HCT116 (cell line): ENCODE measurements around the gene BCL2L2. TPM values are rescaled to one million over a fixed set of nuclear protein-coding genes. Genes with fewer than 3 reads are reported as not detected.

Experiments
- ATAC-seq: fragments of 200-7000 bp; cut with Tn5 transposase; 2 replicates; pipeline ENCODE4 v1.9.1; 2020; ENCODE audit warnings: mild to moderate bottlenecking, moderate library complexity
- BruUV-seq: library from RNA; stranded (reverse); fragments of 400-500 nt; replicated peaks from 2 replicates; lab custom pipeline; 2021; lab: Mats Ljungman, UMichigan
- CTCF ChIA-PET: fragments of 300-600 bp; sonication (Branson Sonifier 250); formaldehyde crosslinking; loops from one replicate; lab custom pipeline; 2021; ENCODE audit warnings: antibody characterized with exemption; lab: Charles Lee
- POLR2A ChIA-PET: fragments of 300-600, 350-600 bp; sonication (Branson Sonifier 250); formaldehyde crosslinking; loops from one replicate; lab custom pipeline; 2021; ENCODE audit warnings: antibody characterized with exemption; lab: Charles Lee
- RAD21 ChIA-PET, 2 experiments: fragments of 300-600 bp; sonication (Branson Sonifier 250); formaldehyde crosslinking; loops; one replicate each; lab custom pipeline; 2023; ENCODE audit warnings: low total read pairs in 2 of 2; ENCODE audit not compliant: uncharacterized antibody in 2 of 2, unreplicated experiment in 2 of 2, low non-redundant PET in 1 of 2; lab: Charles Lee
- DNase-seq: peaks from one replicate; pipeline ENCODE4 v3.0.0-alpha.2; 2010; ENCODE audit warnings: low read depth, low spot score
- H2AFZ ChIP-seq: fragments of 200-600 bp; shearing (Covaris generic), sonication (generic); 2 replicates; pipeline ENCODE4 v1.6.1; 2017; ENCODE audit warnings: low read depth, mixed run types, mixed read lengths, antibody characterized with exemption, low read length; ENCODE audit not compliant: poor library complexity, severe bottlenecking
- H3K27ac ChIP-seq: 2 replicates; pipeline ENCODE4 v1.5.1; 2012; ENCODE audit warnings: low read depth, low read length
- H3K27me3 ChIP-seq: fragments of 200-600 bp; sonication (generic); 2 replicates; pipeline ENCODE4 v1.6.1; 2016; ENCODE audit warnings: mixed run types, low read length, mixed read lengths; ENCODE audit not compliant: insufficient read depth
- H3K36me3 ChIP-seq, 2 experiments: fragments of 200-500 bp in 1 of 2; fragments of 200-600 bp in 1 of 2; sonication (Bioruptor generic) in 1 of 2; sonication (generic) in 1 of 2; 2 replicates each; pipeline versions ENCODE4 v1.5.1 to v1.6.1; 2014 to 2016; ENCODE audit warnings: low read length in 2 of 2, inconsistent platforms in 1 of 2, mixed read lengths in 1 of 2, mixed run types in 1 of 2; ENCODE audit not compliant: insufficient read depth in 2 of 2, control insufficient read depth in 1 of 2
- H3K4me1 ChIP-seq, 2 experiments: fragments of 200-600 bp in 1 of 2; sonication (generic) in 1 of 2; 2 replicates each; pipeline versions ENCODE4 v1.5.1 to v1.6.1; 2012 to 2017; ENCODE audit warnings: low read length in 2 of 2, inconsistent platforms in 1 of 2, mild to moderate bottlenecking in 1 of 2, mixed read lengths in 1 of 2, mixed run types in 1 of 2, moderate library complexity in 1 of 2; ENCODE audit not compliant: insufficient read depth in 2 of 2, control insufficient read depth in 1 of 2
- H3K4me2 ChIP-seq: fragments of 200-600 bp; sonication (generic); 2 replicates; pipeline ENCODE4 v1.6.1; 2017; ENCODE audit warnings: mixed run types, low read length, mixed read lengths
- H3K4me3 ChIP-seq, 2 experiments: fragments of 200-600 bp in 1 of 2; sonication (generic) in 1 of 2; replicated peaks in 1 of 2; 2 replicates each; pipeline ENCODE4 v1.5.1; 2011 to 2016; ENCODE audit warnings: low read length in 2 of 2, control low read depth in 1 of 2, low read depth in 1 of 2, mild to moderate bottlenecking in 1 of 2, mixed read lengths in 1 of 2, mixed run types in 1 of 2
- H3K79me2 ChIP-seq: fragments of 200-600 bp; sonication (generic); 2 replicates; pipeline ENCODE4 v1.6.1; 2017; ENCODE audit warnings: mild to moderate bottlenecking, mixed run types, low read length, moderate library complexity, mixed read lengths; ENCODE audit not compliant: insufficient read depth
- H3K9ac ChIP-seq: fragments of 200-600 bp; sonication (generic); 2 replicates; pipeline ENCODE4 v1.6.1; 2016; ENCODE audit warnings: low read length, mixed read lengths
- H3K9me2 ChIP-seq: fragments of 200-600 bp; sonication (generic), shearing (Covaris generic); 2 replicates; pipeline ENCODE4 v1.6.1; 2017; ENCODE audit warnings: mixed run types, mild to moderate bottlenecking, moderate library complexity; ENCODE audit not compliant: insufficient read depth
- H3K9me3 ChIP-seq, 2 experiments: fragments of 200-500 bp in 1 of 2; fragments of 200-600 bp in 1 of 2; sonication (Bioruptor generic) in 1 of 2; sonication (generic) in 1 of 2; 2 replicates each; pipeline ENCODE4 v1.6.1; 2014 to 2017; ENCODE audit warnings: low read length in 2 of 2, mixed read lengths in 2 of 2, inconsistent platforms in 1 of 2, low read depth in 1 of 2, mild to moderate bottlenecking in 1 of 2, mixed run types in 1 of 2, moderate library complexity in 1 of 2; ENCODE audit not compliant: control insufficient read depth in 1 of 2, insufficient read depth in 1 of 2
- H4K20me1 ChIP-seq: fragments of 200-600 bp; sonication (generic), shearing (Covaris generic); 2 replicates; pipeline ENCODE4 v1.6.1; 2017; ENCODE audit warnings: mixed run types, mild to moderate bottlenecking, moderate library complexity; ENCODE audit not compliant: insufficient read depth
- ATF3 ChIP-seq: IDR thresholded peaks from 2 replicates; pipeline ENCODE4 v1.6.1; 2012
- JUND ChIP-seq: IDR thresholded peaks from 2 replicates; pipeline ENCODE4 v1.6.1; 2012
- POLR2A ChIP-seq: IDR thresholded peaks from 2 replicates; pipeline ENCODE4 v1.7.0; 2011; ENCODE audit warnings: borderline replicate concordance; ENCODE audit not compliant: insufficient read depth, insufficient read length; ENCODE audit errors: extremely low read depth
- POLR2AphosphoS5 ChIP-seq: IDR thresholded peaks from 2 replicates; pipeline ENCODE4 v1.6.1; 2011; ENCODE audit warnings: mild to moderate bottlenecking, low read depth, low read length, moderate library complexity
- RAD21 ChIP-seq: IDR thresholded peaks from 2 replicates; pipeline ENCODE4 v1.6.1; 2012; ENCODE audit warnings: low read depth, mild to moderate bottlenecking
- SP1 ChIP-seq: IDR thresholded peaks from 2 replicates; pipeline ENCODE4 v1.6.1; 2012; ENCODE audit warnings: low read depth
- YY1 ChIP-seq: IDR thresholded peaks from 2 replicates; pipeline ENCODE4 v1.6.1; 2011; ENCODE audit warnings: low read length, low read depth, moderate library complexity, mild to moderate bottlenecking; ENCODE audit not compliant: insufficient replicate concordance; ENCODE audit errors: extremely low read depth
- ZBTB33 ChIP-seq: IDR thresholded peaks from 2 replicates; pipeline ENCODE4 v1.6.1; 2011; ENCODE audit warnings: mild to moderate bottlenecking, low read length, moderate library complexity; ENCODE audit not compliant: insufficient replicate concordance; ENCODE audit errors: extremely low read depth
- ZFX ChIP-seq: fragments of 450-650 bp; IDR thresholded peaks from 2 replicates; pipeline ENCODE4 v1.6.1; 2017
- intact Hi-C: fragments of 100-400 bp; cut with micrococcal nuclease; formaldehyde crosslinking; loops from 2 replicates; pipeline ENCODE4 v1.10.0; 2022
- total RNA-seq: library from RNA; stranded (reverse); gene quantifications from one replicate; pipeline ENCODE4 v1.2.1, GENCODE V29; 2021; ENCODE audit not compliant: unreplicated experiment
- TF ChIP-seq, protein P1 (sequence below): IDR thresholded peaks from 2 replicates; pipeline ENCODE4 v1.6.1; 2012; ENCODE audit warnings: low read depth

Gene BCL2L2
- total RNA-seq, 1 experiment from 2014 or later: 25.5 TPM

- Histone ChIP-seq H3K9me3 (no peaks in the 10 kb centered on the region), H3K79me2 (no peaks in the 10 kb centered on the region)
- RAD21 ChIA-PET: no interaction called here
- no peak for TF ChIP-seq ATF3
- TF ChIP-seq ZFX: no peak
- TF ChIP-seq YY1: no peak
- no peak for TF ChIP-seq POLR2A
- TF ChIP-seq SP1: no peak
- TF ChIP-seq, protein P1, sequence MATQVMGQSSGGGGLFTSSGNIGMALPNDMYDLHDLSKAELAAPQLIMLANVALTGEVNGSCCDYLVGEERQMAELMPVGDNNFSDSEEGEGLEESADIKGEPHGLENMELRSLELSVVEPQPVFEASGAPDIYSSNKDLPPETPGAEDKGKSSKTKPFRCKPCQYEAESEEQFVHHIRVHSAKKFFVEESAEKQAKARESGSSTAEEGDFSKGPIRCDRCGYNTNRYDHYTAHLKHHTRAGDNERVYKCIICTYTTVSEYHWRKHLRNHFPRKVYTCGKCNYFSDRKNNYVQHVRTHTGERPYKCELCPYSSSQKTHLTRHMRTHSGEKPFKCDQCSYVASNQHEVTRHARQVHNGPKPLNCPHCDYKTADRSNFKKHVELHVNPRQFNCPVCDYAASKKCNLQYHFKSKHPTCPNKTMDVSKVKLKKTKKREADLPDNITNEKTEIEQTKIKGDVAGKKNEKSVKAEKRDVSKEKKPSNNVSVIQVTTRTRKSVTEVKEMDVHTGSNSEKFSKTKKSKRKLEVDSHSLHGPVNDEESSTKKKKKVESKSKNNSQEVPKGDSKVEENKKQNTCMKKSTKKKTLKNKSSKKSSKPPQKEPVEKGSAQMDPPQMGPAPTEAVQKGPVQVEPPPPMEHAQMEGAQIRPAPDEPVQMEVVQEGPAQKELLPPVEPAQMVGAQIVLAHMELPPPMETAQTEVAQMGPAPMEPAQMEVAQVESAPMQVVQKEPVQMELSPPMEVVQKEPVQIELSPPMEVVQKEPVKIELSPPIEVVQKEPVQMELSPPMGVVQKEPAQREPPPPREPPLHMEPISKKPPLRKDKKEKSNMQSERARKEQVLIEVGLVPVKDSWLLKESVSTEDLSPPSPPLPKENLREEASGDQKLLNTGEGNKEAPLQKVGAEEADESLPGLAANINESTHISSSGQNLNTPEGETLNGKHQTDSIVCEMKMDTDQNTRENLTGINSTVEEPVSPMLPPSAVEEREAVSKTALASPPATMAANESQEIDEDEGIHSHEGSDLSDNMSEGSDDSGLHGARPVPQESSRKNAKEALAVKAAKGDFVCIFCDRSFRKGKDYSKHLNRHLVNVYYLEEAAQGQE: no peak
- TF ChIP-seq ZBTB33: no peak
- no peak for TF ChIP-seq JUND
- no peak for TF ChIP-seq RAD21
- no peak for TF ChIP-seq POLR2AphosphoS5
- TF ChIP-seq, all 23 proteins: peak for 0
- ChIA-PET POLR2A (no interaction called here), CTCF (no interaction called here)
- Histone ChIP-seq H3K4me1 (peaks cover 3 to 23% of the 10 kb centered on the region in 2 experiments; a peak in 2 of 4 replicates), H3K4me2 (no peak overlapping the region), H2AFZ (no peak overlapping the region), H4K20me1 (no peaks in the 10 kb centered on the region), H3K9me2 (no peaks in the 10 kb centered on the region), H3K27ac (no peak overlapping the region), H3K36me3 (no peaks in the 10 kb centered on the region; a peak in 1 of 4 replicates), H3K27me3 (no peaks in the 10 kb centered on the region), H3K4me3 (no peak overlapping the region), H3K9ac (no peak overlapping the region)
- ATAC-seq (no peak), DNase-seq (no peak)
- BruUV-seq: no TSS peak
- intact Hi-C loops: no loop called here
Observed at GRCh38 chr14:23275412-23275811, 31.2 kb upstream of the BCL2L2 start.
